ENCODE data around the gene NDUFA1.

GRCh38 chrX:119878740-119879139 is 7.1 kb downstream of the NDUFA1 start:
- TF ChIP-seq CTCF (IDR thresholded peaks at IDR 0.05; ENCODE audit: poor library complexity) (no peak), EZH2 (IDR thresholded peaks at IDR 0.05; ENCODE audit: borderline replicate concordance) (no peak), EZH2phosphoT487 (IDR thresholded peaks at IDR 0.05; ENCODE audit: low read depth, severe bottlenecking, unreplicated experiment) (no peak)

Data from hepatocyte (in vitro differentiated cells).